OCI-LY7 (cell line): ENCODE data around the gene METTL26. TPM values are rescaled to one million over a fixed set of nuclear protein-coding genes. Genes with fewer than 3 reads are reported as not detected.

Experiments used
- BruUV-seq: library from RNA; stranded (reverse); fragments of 400-500 nt; replicated peaks from 2 replicates; lab custom pipeline; 2021; lab: Mats Ljungman, UMichigan
- CTCF ChIA-PET: fragments of 300-600 bp; sonication (Branson Sonifier 250); formaldehyde crosslinking; loops from one replicate; lab custom pipeline; 2022; ENCODE audit warnings: antibody characterized with exemption; ENCODE audit not compliant: unreplicated experiment; lab: Charles Lee
- POLR2A ChIA-PET: fragments of 300-600 bp; sonication (Branson Sonifier 250); formaldehyde crosslinking; loops from one replicate; lab custom pipeline; 2022; ENCODE audit warnings: antibody characterized with exemption; lab: Charles Lee
- DNase-seq: peaks from one replicate; pipeline ENCODE4 v3.0.0-alpha.2; 2015; ENCODE audit warnings: low spot score
- H2AFZ ChIP-seq: fragments of 200-600 bp; sonication (generic), shearing (Covaris generic); 2 replicates; pipeline ENCODE4 v1.6.1; 2014; ENCODE audit warnings: mild to moderate bottlenecking, antibody characterized with exemption, low read length, moderate library complexity
- H3K27ac ChIP-seq: fragments of 200-600 bp; sonication (generic); 2 replicates; pipeline ENCODE4 v1.5.1; 2014; ENCODE audit warnings: mixed run types, low read depth, mild to moderate bottlenecking, moderate library complexity, low read length, inconsistent platforms; ENCODE audit not compliant: poor library complexity, severe bottlenecking
- H3K36me3 ChIP-seq: fragments of 200-600 bp; sonication (generic); 2 replicates; pipeline ENCODE4 v1.6.1; 2014; ENCODE audit warnings: mild to moderate bottlenecking, antibody characterized with exemption, low read length, moderate library complexity, mixed read lengths; ENCODE audit not compliant: insufficient read depth
- H3K4me1 ChIP-seq: fragments of 200-600 bp; sonication (generic); 2 replicates; pipeline ENCODE4 v1.5.1; 2014; ENCODE audit warnings: mild to moderate bottlenecking, low read length; ENCODE audit not compliant: insufficient read depth, poor library complexity, severe bottlenecking
- H3K4me2 ChIP-seq: fragments of 200-600 bp; sonication (generic); 2 replicates; pipeline ENCODE4 v1.6.1; 2014; ENCODE audit warnings: mild to moderate bottlenecking, low read length
- H3K4me3 ChIP-seq: fragments of 200-600 bp; sonication (generic); 2 replicates; pipeline ENCODE4 v1.5.1; 2014; ENCODE audit warnings: mild to moderate bottlenecking, low read depth, low read length; ENCODE audit not compliant: poor library complexity, severe bottlenecking
- H3K79me2 ChIP-seq: fragments of 200-600 bp; sonication (generic); 2 replicates; pipeline ENCODE4 v1.6.1; 2016; ENCODE audit warnings: low read depth, mild to moderate bottlenecking, low read length, moderate library complexity, mixed read lengths; ENCODE audit not compliant: insufficient read depth
- H3K9me2 ChIP-seq: fragments of 200-600 bp; sonication (generic); 2 replicates; pipeline ENCODE4 v1.6.1; 2016; ENCODE audit warnings: mild to moderate bottlenecking, low read length, mixed read lengths; ENCODE audit not compliant: insufficient read depth
- H3K9me3 ChIP-seq: fragments of 200-600 bp; sonication (generic); 2 replicates; pipeline ENCODE4 v1.6.1; 2014; ENCODE audit warnings: mild to moderate bottlenecking, mixed run types, low read length, mixed read lengths
- H4K20me1 ChIP-seq: fragments of 200-600 bp; sonication (generic); 2 replicates; pipeline ENCODE4 v1.6.1; 2014; ENCODE audit warnings: mild to moderate bottlenecking, antibody characterized with exemption, low read length, moderate library complexity, mixed read lengths; ENCODE audit not compliant: insufficient read depth
- CTCF ChIP-seq: fragments of 200-600 bp; sonication (generic); conservative IDR thresholded peaks from 2 replicates; pipeline ENCODE4 v1.5.1; 2014; ENCODE audit warnings: mild to moderate bottlenecking, antibody characterized with exemption, low read length, moderate library complexity, mixed read lengths
- EZH2phosphoT487 ChIP-seq: fragments of 200-600 bp; sonication (generic); IDR thresholded peaks from 2 replicates; pipeline ENCODE4 v1.6.1; 2018; ENCODE audit warnings: low read depth, borderline replicate concordance, mild to moderate bottlenecking, mixed run types, antibody characterized with exemption, low read length, moderate library complexity, mixed read lengths
- intact Hi-C: fragments of 100-400 bp; cut with micrococcal nuclease; formaldehyde crosslinking; loops from one replicate; pipeline ENCODE4 v1.10.0; 2022; ENCODE audit not compliant: unreplicated experiment
- total RNA-seq, 2 experiments: library from RNA; depleted of rRNA in 1 of 2; stranded (reverse); fragments of >200 nt in 1 of 2; shearing (Covaris generic) in 1 of 2; gene quantifications; 2 replicates each; pipeline ENCODE4 v1.2.3, GENCODE V29; 2014 to 2022

METTL26 gene
- total RNA-seq, 2 experiments from 2014 or later = 99.0 to 152 TPM

DNA sequence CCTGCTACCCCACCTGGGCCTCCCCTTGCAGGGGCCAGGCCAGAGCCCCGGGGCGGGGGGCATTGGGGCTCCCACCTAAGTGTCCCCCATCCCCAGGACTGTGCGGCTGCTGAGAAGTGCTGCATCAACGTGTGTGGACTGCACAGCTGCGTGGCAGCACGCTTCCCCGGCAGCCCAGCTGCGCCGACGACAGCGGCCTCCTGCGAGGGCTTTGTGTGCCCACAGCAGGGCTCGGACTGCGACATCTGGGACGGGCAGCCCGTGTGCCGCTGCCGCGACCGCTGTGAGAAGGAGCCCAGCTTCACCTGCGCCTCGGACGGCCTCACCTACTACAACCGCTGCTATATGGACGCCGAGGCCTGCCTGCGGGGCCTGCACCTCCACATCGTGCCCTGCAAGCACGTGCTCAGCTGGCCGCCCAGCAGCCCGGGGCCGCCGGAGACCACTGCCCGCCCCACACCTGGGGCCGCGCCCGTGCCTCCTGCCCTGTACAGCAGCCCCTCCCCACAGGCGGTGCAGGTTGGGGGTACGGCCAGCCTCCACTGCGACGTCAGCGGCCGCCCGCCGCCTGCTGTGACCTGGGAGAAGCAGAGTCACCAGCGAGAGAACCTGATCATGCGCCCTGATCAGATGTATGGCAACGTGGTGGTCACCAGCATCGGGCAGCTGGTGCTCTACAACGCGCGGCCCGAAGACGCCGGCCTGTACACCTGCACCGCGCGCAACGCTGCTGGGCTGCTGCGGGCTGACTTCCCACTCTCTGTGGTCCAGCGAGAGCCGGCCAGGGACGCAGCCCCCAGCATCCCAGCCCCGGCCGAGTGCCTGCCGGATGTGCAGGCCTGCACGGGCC is 3.4 kb downstream of the METTL26 start:
- BruUV-seq = no TSS peak
- DNase-seq = no peak
- no peak for TF ChIP-seq EZH2phosphoT487
- TF ChIP-seq CTCF = no peak
- no peak overlapping the region for H3K4me2 ChIP-seq
- H3K36me3 ChIP-seq = peaks cover 8% of the 10 kb centered on the region; the same call in 1 of the 2 replicates
- H3K79me2 ChIP-seq = peaks cover 8% of the 10 kb centered on the region; the same call in 1 of the 2 replicates
- intact Hi-C loops = no loop called here
- ChIA-PET POLR2A (no interaction called here), CTCF (no interaction called here)
- no peak overlapping the region for H3K4me3 ChIP-seq
- no peak overlapping the region for H2AFZ ChIP-seq
- H3K4me1 ChIP-seq = peaks cover 13% of the 10 kb centered on the region
- no peaks in the 10 kb centered on the region for H3K9me3 ChIP-seq
- no peak overlapping the region for H3K27ac ChIP-seq
- no peaks in the 10 kb centered on the region for H4K20me1 ChIP-seq
- no peaks in the 10 kb centered on the region for H3K9me2 ChIP-seq

- no TSS peak for BruUV-seq
- no peaks in the 10 kb centered on the region for H3K9me3 ChIP-seq
- no peak overlapping the region for H3K4me3 ChIP-seq
- TF ChIP-seq CTCF (no peak), EZH2phosphoT487 (no peak)
- H4K20me1 ChIP-seq = no peaks in the 10 kb centered on the region
- H3K4me2 ChIP-seq = no peak overlapping the region
- intact Hi-C loops = no loop called here
- H3K79me2 ChIP-seq = peaks cover 8% of the 10 kb centered on the region; the same call in 1 of the 2 replicates
- H3K4me1 ChIP-seq = peaks cover 7% of the 10 kb centered on the region
- H2AFZ ChIP-seq = no peak overlapping the region
- no peaks in the 10 kb centered on the region for H3K9me2 ChIP-seq
- peaks cover 8% of the 10 kb centered on the region; the same call in 1 of the 2 replicates for H3K36me3 ChIP-seq
- ChIA-PET CTCF (no interaction called here), POLR2A (no interaction called here)
- no peak overlapping the region for H3K27ac ChIP-seq
- DNase-seq = no peak
These were observed 4.2 kb downstream of the METTL26 start for GRCh38 chr16:631808-632358.
